IMR-90 (cell line): ENCODE results near the gene RNF43. TPM values are rescaled to one million over a fixed set of nuclear protein-coding genes. Genes with fewer than 3 reads are reported as not detected.

Experiments used
- ATAC-seq: fragments of 200-7000 bp; cut with Tn5 transposase; 2 replicates; pipeline ENCODE4 v1.9.1; 2020; ENCODE audit warnings: low read depth, mild to moderate bottlenecking, moderate library complexity
- BruUV-seq: library from RNA; stranded (reverse); fragments of 400-500 nt; replicated peaks from 2 replicates; lab custom pipeline; 2021; lab: Mats Ljungman, UMichigan
- CTCF ChIA-PET: fragments of 300-600 bp; formaldehyde crosslinking; extraction: SDS; loops from one replicate; lab custom pipeline; 2021; ENCODE audit warnings: antibody characterized with exemption; lab: Yijun Ruan, JAX
- POLR2A ChIA-PET: fragments of 300-600 bp; sonication (Branson Sonifier 250); formaldehyde crosslinking; loops from one replicate; lab custom pipeline; 2022; ENCODE audit warnings: antibody characterized with exemption; ENCODE audit not compliant: unreplicated experiment; lab: Charles Lee
- DNase-seq: peaks from one replicate; pipeline ENCODE4 v3.0.0; 2013
- H2AFZ ChIP-seq: replicated peaks from 2 replicates; pipeline ENCODE3; 2013; ENCODE audit warnings: low read length, mild to moderate bottlenecking; ENCODE audit not compliant: poor library complexity
- H2AK5ac ChIP-seq: 2 replicates; pipeline ENCODE4 v1.6.1; 2013; ENCODE audit warnings: low read depth, low read length, inconsistent platforms
- H2AK9ac ChIP-seq: replicated peaks from 2 replicates; pipeline ENCODE3; 2013; ENCODE audit warnings: mild to moderate bottlenecking, low read depth, low read length, moderate library complexity; ENCODE audit not compliant: poor library complexity
- H2BK120ac ChIP-seq: 2 replicates; pipeline ENCODE4 v1.6.1; 2013; ENCODE audit warnings: low read depth, low read length, inconsistent platforms
- H2BK15ac ChIP-seq: 3 replicates; pipeline ENCODE4 v1.6.1; 2013; ENCODE audit warnings: low read depth, low read length, inconsistent platforms
- H2BK20ac ChIP-seq: 2 replicates; pipeline ENCODE4 v1.6.1; 2013; ENCODE audit warnings: low read depth, mild to moderate bottlenecking, inconsistent platforms, low read length, moderate library complexity
- H2BK5ac ChIP-seq: 2 replicates; pipeline ENCODE4 v1.6.1; 2013; ENCODE audit warnings: mild to moderate bottlenecking, low read depth, low read length, inconsistent platforms; ENCODE audit not compliant: poor library complexity, severe bottlenecking
- H3K14ac ChIP-seq: replicated peaks from 2 replicates; pipeline ENCODE4 v1.6.1; 2013; ENCODE audit warnings: low read depth, low read length, inconsistent platforms
- H3K18ac ChIP-seq: 2 replicates; pipeline ENCODE4 v1.6.1; 2013; ENCODE audit warnings: low read depth, low read length, control low read depth
- H3K23ac ChIP-seq: 2 replicates; pipeline ENCODE4 v1.6.1; 2013; ENCODE audit warnings: low read depth, low read length, inconsistent platforms
- H3K27ac ChIP-seq: 2 replicates; pipeline ENCODE4 v1.5.1; 2013; ENCODE audit warnings: mild to moderate bottlenecking, control low read depth, low read length; ENCODE audit not compliant: insufficient read depth
- H3K27me3 ChIP-seq: 2 replicates; pipeline ENCODE4 v1.6.1; 2013; ENCODE audit warnings: low read length; ENCODE audit not compliant: control insufficient read depth, insufficient read depth
- H3K36me3 ChIP-seq: 2 replicates; pipeline ENCODE4 v1.6.1; 2013; ENCODE audit warnings: low read length, mixed read lengths; ENCODE audit not compliant: control insufficient read depth, insufficient read depth
- H3K4ac ChIP-seq: 2 replicates; pipeline ENCODE4 v1.6.1; 2013; ENCODE audit warnings: low read depth, low read length, inconsistent platforms
- H3K4me1 ChIP-seq: 2 replicates; pipeline ENCODE4 v1.6.1; 2013; ENCODE audit warnings: low read length, mixed read lengths; ENCODE audit not compliant: control insufficient read depth, insufficient read depth
- H3K4me2 ChIP-seq: 2 replicates; pipeline ENCODE4 v1.6.1; 2013; ENCODE audit warnings: low read depth, mild to moderate bottlenecking, control low read depth, low read length, moderate library complexity
- H3K4me3 ChIP-seq: 2 replicates; pipeline ENCODE4 v1.5.1; 2013; ENCODE audit warnings: low read depth, mild to moderate bottlenecking, control low read depth, low read length, moderate library complexity; ENCODE audit not compliant: insufficient read depth
- H3K56ac ChIP-seq: 2 replicates; pipeline ENCODE4 v1.6.1; 2013; ENCODE audit warnings: low read length, inconsistent platforms; ENCODE audit not compliant: insufficient read depth; ENCODE audit errors: extremely low read depth
- H3K79me1 ChIP-seq, 2 experiments: 2 replicates each; pipeline ENCODE4 v1.6.1; 2013; ENCODE audit warnings: low read length in 2 of 2, inconsistent platforms in 1 of 2, low read depth in 1 of 2
- H3K9ac ChIP-seq: 2 replicates; pipeline ENCODE4 v1.6.1; 2013; ENCODE audit warnings: low read depth, low read length, control low read depth
- H3K9me1 ChIP-seq: 2 replicates; pipeline ENCODE4 v1.6.1; 2013; ENCODE audit warnings: low read length, inconsistent platforms; ENCODE audit not compliant: insufficient read depth
- H3K9me3 ChIP-seq: 2 replicates; pipeline ENCODE4 v1.6.1; 2013; ENCODE audit warnings: low read length; ENCODE audit not compliant: control insufficient read depth, insufficient read depth
- H4K20me1 ChIP-seq: 2 replicates; pipeline ENCODE4 v1.6.1; 2013; ENCODE audit warnings: low read length, inconsistent platforms; ENCODE audit not compliant: insufficient read depth
- H4K5ac ChIP-seq: 2 replicates; pipeline ENCODE4 v1.6.1; 2013; ENCODE audit warnings: mild to moderate bottlenecking, low read depth, low read length, control low read depth
- H4K8ac ChIP-seq, 2 experiments: 2 replicates each; pipeline ENCODE4 v1.6.1; 2013; ENCODE audit warnings: low read depth in 2 of 2, low read length in 2 of 2, control low read depth in 1 of 2, inconsistent platforms in 1 of 2
- H4K91ac ChIP-seq: 2 replicates; pipeline ENCODE4 v1.6.1; 2013; ENCODE audit warnings: low read depth, low read length, inconsistent platforms; ENCODE audit not compliant: insufficient read depth
- BHLHE40 ChIP-seq: fragments of 150-350 bp; IDR thresholded peaks from 2 replicates; pipeline ENCODE4 v1.6.1; 2016; ENCODE audit warnings: mild to moderate bottlenecking, low read depth, low read length
- CEBPB ChIP-seq: IDR thresholded peaks from 2 replicates; pipeline ENCODE4 v1.6.1; 2012; ENCODE audit warnings: low read depth, low read length, improper control_type of control experiment
- CHD1 ChIP-seq: IDR thresholded peaks from 2 replicates; pipeline ENCODE4 v1.6.1; 2012; ENCODE audit warnings: low read depth, low read length, improper control_type of control experiment
- CTCF ChIP-seq: conservative IDR thresholded peaks from 2 replicates; pipeline ENCODE4 v1.5.1; 2012; ENCODE audit warnings: mild to moderate bottlenecking, low read depth, low read length, improper control_type of control experiment
- ELK1 ChIP-seq: fragments of 150-350 bp; IDR thresholded peaks from 2 replicates; pipeline ENCODE4 v1.6.1; 2016; ENCODE audit warnings: low read depth, mild to moderate bottlenecking, low read length, moderate library complexity, borderline replicate concordance
- FOS ChIP-seq: fragments of 150-350 bp; IDR thresholded peaks from 2 replicates; pipeline ENCODE4 v1.6.1; 2016; ENCODE audit warnings: low read depth, low read length
- MAFK ChIP-seq: IDR thresholded peaks from 2 replicates; pipeline ENCODE4 v1.6.1; 2012; ENCODE audit warnings: low read depth, low read length, improper control_type of control experiment
- MAZ ChIP-seq: IDR thresholded peaks from 2 replicates; pipeline ENCODE4 v1.6.1; 2012; ENCODE audit warnings: low read depth, mild to moderate bottlenecking, low read length, improper control_type of control experiment, moderate library complexity, borderline replicate concordance
- MXI1 ChIP-seq: IDR thresholded peaks from 2 replicates; pipeline ENCODE4 v1.6.1; 2012; ENCODE audit warnings: low read depth, mild to moderate bottlenecking, low read length, moderate library complexity, borderline replicate concordance
- NFE2L2 ChIP-seq: fragments of 150-350 bp; IDR thresholded peaks from 2 replicates; pipeline ENCODE4 v1.6.1; 2016; ENCODE audit warnings: low read depth, mild to moderate bottlenecking, low read length
- POLR2A ChIP-seq: IDR thresholded peaks from 2 replicates; pipeline ENCODE4 v1.6.1; 2012; ENCODE audit warnings: mild to moderate bottlenecking, low read depth, low read length
- RAD21 ChIP-seq: IDR thresholded peaks from 2 replicates; pipeline ENCODE4 v1.6.1; 2012; ENCODE audit warnings: low read length, improper control_type of control experiment
- RCOR1 ChIP-seq: IDR thresholded peaks from 2 replicates; pipeline ENCODE4 v1.6.1; 2012; ENCODE audit warnings: mild to moderate bottlenecking, low read length, improper control_type of control experiment; ENCODE audit not compliant: insufficient replicate concordance
- RFX5 ChIP-seq: IDR thresholded peaks from 2 replicates; pipeline ENCODE4 v1.8.0; 2012; ENCODE audit warnings: low read depth, mild to moderate bottlenecking, low read length, moderate library complexity
- SMC3 ChIP-seq: fragments of 150-350 bp; IDR thresholded peaks from 2 replicates; pipeline ENCODE4 v1.6.1; 2016; ENCODE audit warnings: low read depth, mild to moderate bottlenecking, antibody characterized with exemption, low read length, moderate library complexity
- WGBS, 2 experiments: methylation state at CpG; one replicate each; pipeline versions ENCODE4 v1.1.5 to v1.1.7; 2013; ENCODE audit warnings: missing lambda C conversion rate in 2 of 2; ENCODE audit not compliant: insufficient read length in 1 of 2; ENCODE audit errors: extremely low coverage in 2 of 2; 5-methylcytosine and 5-hydroxymethylcytosine counted together
- dilution Hi-C: fragments of 300-500 bp; cut with HindIII; formaldehyde crosslinking; loops from one replicate; pipeline ENCODE4 v1.14.3; 2018; ENCODE audit warnings: low sequenced_read_pairs; ENCODE audit not compliant: unreplicated experiment
- in situ Hi-C: fragments of 300-500 bp; cut with MboI; formaldehyde crosslinking; loops from 3 replicates; pipeline ENCODE4 v1.14.3; 2019; ENCODE audit warnings: low sequenced_read_pairs, inconsistent platforms, mixed read lengths
- intact Hi-C: fragments of 100-400 bp; cut with micrococcal nuclease; formaldehyde crosslinking; loops from 2 replicates; pipeline ENCODE4 v1.10.0; 2022
- polyA plus RNA-seq, 3 experiments: library from polyadenylated mRNA; depleted of rRNA; stranded (reverse); fragments of >200 nt; gene quantifications; 2 replicates each; pipeline ENCODE4 v1.2.3, GENCODE V29; 2012; ENCODE audit warnings: low replicate concordance in 1 of 3
- total RNA-seq: library from RNA; depleted of rRNA; stranded (reverse); fragments of >200 nt; gene quantifications from 2 replicates; pipeline ENCODE4 v1.2.3, GENCODE V29; 2012
- TF ChIP-seq, protein P1 (sequence below): fragments of 150-350 bp; IDR thresholded peaks from 2 replicates; pipeline ENCODE4 v1.6.1; 2017; ENCODE audit warnings: mild to moderate bottlenecking, antibody characterized with exemption, low read length, low read depth

RNF43 gene
- total and polyA plus RNA-seq, 2 of the 4 experiments (the other 2 are of a cell fraction), result under 0.01 TPM; not detected in 1

- no peak overlapping the region for H2AK5ac ChIP-seq
- no peak overlapping the region for H4K91ac ChIP-seq
- POLR2A ChIA-PET, result no interaction called here
- DNase-seq (no peak), ATAC-seq (no peak)
- no peak overlapping the region for H2BK120ac ChIP-seq
- WGBS, 2 experiments, result no CpG with 5 or more reads among the region's 3 CpGs
- H2BK20ac ChIP-seq, result no peak overlapping the region
- TF ChIP-seq MAZ (no peak), FOS (no peak), CHD1 (no peak), ELK1 (no peak), BHLHE40 (no peak), CEBPB (no peak), NFE2L2 (no peak), SMC3 (no peak), RAD21 (no peak), CTCF (no peak), MAFK (no peak), POLR2A (no peak), RCOR1 (no peak), RFX5 (no peak), MXI1 (no peak)
- TF ChIP-seq, protein P1, sequence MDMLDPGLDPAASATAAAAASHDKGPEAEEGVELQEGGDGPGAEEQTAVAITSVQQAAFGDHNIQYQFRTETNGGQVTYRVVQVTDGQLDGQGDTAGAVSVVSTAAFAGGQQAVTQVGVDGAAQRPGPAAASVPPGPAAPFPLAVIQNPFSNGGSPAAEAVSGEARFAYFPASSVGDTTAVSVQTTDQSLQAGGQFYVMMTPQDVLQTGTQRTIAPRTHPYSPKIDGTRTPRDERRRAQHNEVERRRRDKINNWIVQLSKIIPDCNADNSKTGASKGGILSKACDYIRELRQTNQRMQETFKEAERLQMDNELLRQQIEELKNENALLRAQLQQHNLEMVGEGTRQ, result no peak
- no peak overlapping the region for H2BK5ac ChIP-seq
- CTCF ChIA-PET, result no interaction called here
- in situ Hi-C loops (no loop called here), dilution Hi-C loops (no loop called here), intact Hi-C loops (no loop called here)
- no peak overlapping the region for H2AFZ ChIP-seq
- H3K4ac ChIP-seq, result no peak overlapping the region
- H3K14ac ChIP-seq, result no peak overlapping the region
- H3K56ac ChIP-seq, result no peak overlapping the region
- H2AK9ac ChIP-seq, result no peak overlapping the region
- no peak overlapping the region for H3K9ac ChIP-seq
- H4K5ac ChIP-seq, result no peak overlapping the region
- H3K27ac ChIP-seq, result no peak overlapping the region
- no peak overlapping the region for H3K4me2 ChIP-seq
- H3K9me3 ChIP-seq, result no peaks in the 10 kb centered on the region
- no peak overlapping the region for H4K8ac ChIP-seq
- no peak overlapping the region for H3K23ac ChIP-seq
- H3K9me1 ChIP-seq, result no peaks in the 10 kb centered on the region
- no peak overlapping the region for H2BK15ac ChIP-seq
- H3K36me3 ChIP-seq, result no peaks in the 10 kb centered on the region
- H3K4me3 ChIP-seq, result no peak overlapping the region
- no peaks in the 10 kb centered on the region for H4K20me1 ChIP-seq
- no TSS peak for BruUV-seq
- H3K4me1 ChIP-seq, result no peaks in the 10 kb centered on the region
- H3K79me1 ChIP-seq, result no peaks in the 10 kb centered on the region
- peaks cover 14% of the 10 kb centered on the region for H3K27me3 ChIP-seq
- no peak overlapping the region for H3K18ac ChIP-seq
Observed at GRCh38 chr17:58384897-58385296, 32.4 kb downstream of the RNF43 start.
